ENCODE measurements around the gene BLOC1S1.

BLOC1S1 gene

GRCh38 chr12:55715833-55716581 is at the start of gene BLOC1S1:
BLOC1S1 (plus strand) TSS chr12:55716046; CDS start chr12:55716052, 6 bp downstream.
- Histone ChIP-seq H3K4me3 (peak within 1 kb of the TSS; percentile 93), H3K9me3 (ENCODE audit: low read depth, low read length) (no peaks in the 10 kb centered on the region), H3K36me3 (ENCODE audit: insufficient read depth, low read length) (no peaks in the 10 kb centered on the region), H3K27ac (peak within 1 kb of the TSS; percentile 95), H3K9ac (ENCODE audit: insufficient read length) (peak within 1 kb of the TSS; percentile 88)
- TF ChIP-seq EZH2 (IDR thresholded peaks at IDR 0.05) (no peak), POLR2AphosphoS5 (IDR thresholded peaks at IDR 0.05; ENCODE audit: borderline replicate concordance, low read depth, low read length) (peak; percentile 73)
- DNase-seq (ENCODE audit: low read depth, low spot score) = peak; percentile 48

- TF ChIP-seq FOXP2 (optimal IDR thresholded peaks at IDR 0.05; ENCODE audit: control extremely low read depth, extremely low read length, insufficient read depth) = no peak
- no peak for TF ChIP-seq EZH2 (IDR thresholded peaks at IDR 0.05)
- TF ChIP-seq POLR2AphosphoS5 (IDR thresholded peaks at IDR 0.05; ENCODE audit: borderline replicate concordance, low read depth, low read length) = no peak
- H3K9me3 ChIP-seq (ENCODE audit: low read depth, low read length) = no peaks in the 10 kb centered on the region
- H3K27ac ChIP-seq = no peak overlapping the region
- no peak overlapping the region for H3K4me3 ChIP-seq
- H3K9ac ChIP-seq (ENCODE audit: insufficient read length) = no peak overlapping the region
- no peak for DNase-seq (ENCODE audit: low read depth, low spot score)
- no peaks in the 10 kb centered on the region for H3K36me3 ChIP-seq (ENCODE audit: insufficient read depth, low read length)
These were observed 49.3 kb upstream of the BLOC1S1 start for GRCh38 chr12:55666508-55666907.

GRCh38 chr12:55670276-55670675 is 45.6 kb upstream of the BLOC1S1 start:
- TF ChIP-seq FOXP2 (optimal IDR thresholded peaks at IDR 0.05; ENCODE audit: control extremely low read depth, extremely low read length, insufficient read depth) (no peak), EZH2 (IDR thresholded peaks at IDR 0.05) (no peak), POLR2AphosphoS5 (IDR thresholded peaks at IDR 0.05; ENCODE audit: borderline replicate concordance, low read depth, low read length) (no peak)
- H3K36me3 ChIP-seq (ENCODE audit: insufficient read depth, low read length) = no peaks in the 10 kb centered on the region
- no peak overlapping the region for H3K4me3 ChIP-seq
- H3K27ac ChIP-seq = no peak overlapping the region
- no peaks in the 10 kb centered on the region for H3K9me3 ChIP-seq (ENCODE audit: low read depth, low read length)
- no peak for DNase-seq (ENCODE audit: low read depth, low spot score)
- no peak overlapping the region for H3K9ac ChIP-seq (ENCODE audit: insufficient read length)

DNA sequence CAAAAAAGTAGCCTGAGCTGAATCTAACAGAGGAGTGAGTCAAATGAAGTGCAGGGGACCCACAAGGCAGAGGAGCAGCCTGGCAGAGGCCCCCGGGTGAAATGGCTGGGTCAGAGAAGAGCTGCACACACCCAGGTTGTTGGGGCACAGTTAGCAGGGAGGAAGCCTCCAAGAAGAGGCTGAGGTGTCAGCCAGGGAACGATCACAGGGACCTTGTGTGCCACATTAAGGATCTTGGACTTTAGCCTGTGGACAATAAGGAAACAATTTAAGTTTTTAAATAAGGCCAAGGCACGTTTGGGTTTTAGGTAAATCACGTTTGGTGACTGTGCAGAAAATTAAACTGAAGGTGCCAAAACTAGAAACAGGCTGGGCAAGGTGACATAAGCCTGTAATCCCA is 44.1 kb upstream of the BLOC1S1 start:
- Histone ChIP-seq H3K9ac (ENCODE audit: insufficient read length) (no peak overlapping the region), H3K36me3 (ENCODE audit: insufficient read depth, low read length) (no peaks in the 10 kb centered on the region), H3K9me3 (ENCODE audit: low read depth, low read length) (no peaks in the 10 kb centered on the region), H3K27ac (no peak overlapping the region), H3K4me3 (no peak overlapping the region)
- DNase-seq (ENCODE audit: low read depth, low spot score) = no peak
- TF ChIP-seq FOXP2 (optimal IDR thresholded peaks at IDR 0.05; ENCODE audit: control extremely low read depth, extremely low read length, insufficient read depth) (no peak), POLR2AphosphoS5 (IDR thresholded peaks at IDR 0.05; ENCODE audit: borderline replicate concordance, low read depth, low read length) (no peak), EZH2 (IDR thresholded peaks at IDR 0.05) (no peak)

DNA sequence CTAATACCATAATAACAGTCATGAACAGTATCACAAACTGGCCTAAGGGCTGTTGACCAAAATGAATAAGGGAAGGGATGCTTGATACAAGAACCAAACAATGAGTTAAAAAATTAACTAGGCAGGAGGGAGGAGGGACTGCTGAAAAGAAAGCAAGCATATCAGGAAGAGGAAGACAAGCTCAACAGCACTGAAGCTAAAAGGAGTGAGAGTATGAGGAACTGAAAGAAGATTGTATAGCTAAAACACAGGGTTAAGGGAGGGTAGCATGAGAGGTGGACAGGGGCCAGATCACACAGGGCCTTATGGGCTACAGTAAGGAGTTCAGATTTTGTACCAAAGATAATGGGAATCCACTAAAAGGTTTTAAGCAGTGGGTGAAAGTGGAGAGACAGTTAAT is 42.2 kb upstream of the BLOC1S1 start:
- H3K27ac ChIP-seq = no peak overlapping the region
- TF ChIP-seq EZH2 (IDR thresholded peaks at IDR 0.05) = no peak
- no peak for TF ChIP-seq FOXP2 (optimal IDR thresholded peaks at IDR 0.05; ENCODE audit: control extremely low read depth, extremely low read length, insufficient read depth)
- no peak for TF ChIP-seq POLR2AphosphoS5 (IDR thresholded peaks at IDR 0.05; ENCODE audit: borderline replicate concordance, low read depth, low read length)
- H3K9ac ChIP-seq (ENCODE audit: insufficient read length) = no peak overlapping the region
- no peak for DNase-seq (ENCODE audit: low read depth, low spot score)
- H3K9me3 ChIP-seq (ENCODE audit: low read depth, low read length) = no peaks in the 10 kb centered on the region
- H3K36me3 ChIP-seq (ENCODE audit: insufficient read depth, low read length) = no peaks in the 10 kb centered on the region
- H3K4me3 ChIP-seq = no peak overlapping the region

- Histone ChIP-seq H3K36me3 (ENCODE audit: insufficient read depth, low read length) (no peaks in the 10 kb centered on the region), H3K9ac (ENCODE audit: insufficient read length) (no peak overlapping the region), H3K4me3 (no peak overlapping the region), H3K27ac (no peak overlapping the region), H3K9me3 (ENCODE audit: low read depth, low read length) (no peaks in the 10 kb centered on the region)
- no peak for DNase-seq (ENCODE audit: low read depth, low spot score)
- TF ChIP-seq FOXP2 (optimal IDR thresholded peaks at IDR 0.05; ENCODE audit: control extremely low read depth, extremely low read length, insufficient read depth) (no peak), POLR2AphosphoS5 (IDR thresholded peaks at IDR 0.05; ENCODE audit: borderline replicate concordance, low read depth, low read length) (no peak), EZH2 (IDR thresholded peaks at IDR 0.05) (no peak)
These were observed 40.2 kb upstream of the BLOC1S1 start for GRCh38 chr12:55675666-55676065.

DNA sequence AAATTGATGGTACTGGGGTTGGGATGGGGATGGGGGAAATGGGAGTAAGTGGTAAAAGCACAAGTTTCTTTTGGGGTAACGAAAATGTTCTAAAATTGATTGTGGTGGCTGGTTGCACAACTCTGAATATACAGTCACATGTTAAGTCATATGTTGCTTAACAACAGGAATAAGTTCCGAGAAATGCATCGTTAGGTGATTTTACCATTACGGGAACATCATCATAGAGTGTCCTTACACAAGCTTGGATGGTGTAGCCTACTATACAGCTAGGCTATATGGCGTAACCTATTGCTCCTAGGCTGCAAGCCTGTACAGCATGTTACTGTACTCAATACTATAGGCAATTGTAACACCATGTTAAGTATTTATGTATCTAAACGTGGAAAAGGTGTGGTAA is 39.1 kb upstream of the BLOC1S1 start:
- Histone ChIP-seq H3K9me3 (ENCODE audit: low read depth, low read length) (no peaks in the 10 kb centered on the region), H3K36me3 (ENCODE audit: insufficient read depth, low read length) (no peaks in the 10 kb centered on the region), H3K9ac (ENCODE audit: insufficient read length) (no peak overlapping the region), H3K4me3 (no peak overlapping the region), H3K27ac (no peak overlapping the region)
- TF ChIP-seq POLR2AphosphoS5 (IDR thresholded peaks at IDR 0.05; ENCODE audit: borderline replicate concordance, low read depth, low read length) (no peak), EZH2 (IDR thresholded peaks at IDR 0.05) (no peak), FOXP2 (optimal IDR thresholded peaks at IDR 0.05; ENCODE audit: control extremely low read depth, extremely low read length, insufficient read depth) (no peak)
- no peak for DNase-seq (ENCODE audit: low read depth, low spot score)

- Histone ChIP-seq H3K36me3 (ENCODE audit: insufficient read depth, low read length) (no peaks in the 10 kb centered on the region), H3K4me3 (no peak overlapping the region), H3K9me3 (ENCODE audit: low read depth, low read length) (no peaks in the 10 kb centered on the region), H3K27ac (no peak overlapping the region), H3K9ac (ENCODE audit: insufficient read length) (no peak overlapping the region)
- DNase-seq (ENCODE audit: low read depth, low spot score) = no peak
- TF ChIP-seq POLR2AphosphoS5 (IDR thresholded peaks at IDR 0.05; ENCODE audit: borderline replicate concordance, low read depth, low read length) (no peak), FOXP2 (optimal IDR thresholded peaks at IDR 0.05; ENCODE audit: control extremely low read depth, extremely low read length, insufficient read depth) (no peak), EZH2 (IDR thresholded peaks at IDR 0.05) (no peak)
These were observed 36.2 kb upstream of the BLOC1S1 start for GRCh38 chr12:55679691-55680090.
